GM12878 (cell line): ENCODE results near the gene PPM1D. TPM values are rescaled to one million over a fixed set of nuclear protein-coding genes. Genes with fewer than 3 reads are reported as not detected.

Experiments
- ATF7 ChIP-seq: fragments of 450-650 bp; IDR thresholded peaks from 2 replicates; pipeline ENCODE4 v1.6.1; 2016; ENCODE audit warnings: low read depth, mild to moderate bottlenecking
- BHLHE40 ChIP-seq, 2 experiments: fragments of 450-650 bp in 1 of 2; IDR thresholded peaks; 2 replicates each; pipeline ENCODE4 v1.6.1; 2011 to 2017; ENCODE audit warnings: low read depth in 2 of 2, borderline replicate concordance in 1 of 2, improper control_type of control experiment in 1 of 2, low read length in 1 of 2, mild to moderate bottlenecking in 1 of 2
- CBX3 ChIP-seq: fragments of 200-600 bp; sonication (generic); IDR thresholded peaks from 2 replicates; pipeline ENCODE4 v1.6.1; 2016; ENCODE audit warnings: low read depth, borderline replicate concordance
- EP300 ChIP-seq, 2 experiments: fragments of 150-350 bp in 1 of 2; IDR thresholded peaks; 2 replicates each; pipeline ENCODE4 v1.6.1; 2011 to 2012; ENCODE audit warnings: low read depth in 2 of 2, low read length in 2 of 2, borderline replicate concordance in 1 of 2, improper control_type of control experiment in 1 of 2, inconsistent platforms in 1 of 2; ENCODE audit not compliant: control insufficient read depth in 1 of 2
- JUNB ChIP-seq: IDR thresholded peaks from 2 replicates; pipeline ENCODE4 v1.6.1; 2016; ENCODE audit warnings: antibody characterized with exemption, mild to moderate bottlenecking
- MLLT1 ChIP-seq: fragments of 450-650 bp; IDR thresholded peaks from 2 replicates; pipeline ENCODE4 v1.6.1; 2016; ENCODE audit warnings: mild to moderate bottlenecking
- MXI1 ChIP-seq: fragments of 150-350 bp; IDR thresholded peaks from 2 replicates; pipeline ENCODE4 v1.6.1; 2011; ENCODE audit warnings: low read depth, mild to moderate bottlenecking, inconsistent platforms, low read length, improper control_type of control experiment
- RUNX3 ChIP-seq: IDR thresholded peaks from 2 replicates; pipeline ENCODE4 v1.6.1; 2012; ENCODE audit warnings: low read length, inconsistent platforms
- SPI1 ChIP-seq: IDR thresholded peaks from 2 replicates; pipeline ENCODE4 v1.6.1; 2011; ENCODE audit warnings: low read depth, mild to moderate bottlenecking, low read length, moderate library complexity, borderline replicate concordance; ENCODE audit not compliant: insufficient read depth
- ZBTB11 ChIP-seq: fragments of 450-650 bp; formaldehyde crosslinking; IDR thresholded peaks from 2 replicates; pipeline ENCODE4 v1.5.0; 2022; ENCODE audit warnings: mild to moderate bottlenecking, missing genetic modification characterization
- ZBTB4 ChIP-seq: fragments of 450-650 bp; formaldehyde crosslinking; IDR thresholded peaks from 2 replicates; pipeline ENCODE4 v1.4.0; 2022; ENCODE audit warnings: mild to moderate bottlenecking, moderate library complexity
- ZNF24 ChIP-seq: fragments of 450-650 bp; IDR thresholded peaks from 2 replicates; pipeline ENCODE4 v1.6.1; 2017; ENCODE audit warnings: antibody characterized with exemption, mild to moderate bottlenecking
- ZNF384 ChIP-seq: IDR thresholded peaks from 2 replicates; pipeline ENCODE4 v1.6.1; 2012; ENCODE audit warnings: low read depth, mild to moderate bottlenecking, low read length, improper control_type of control experiment, borderline replicate concordance
- polyA plus RNA-seq, 11 experiments: library from polyadenylated mRNA; depleted of rRNA in 4 of 11; unstranded in 6 of 11; stranded (reverse) in 5 of 11; fragments of >200 nt; fragmentation: Nextera tagmentation in 4 of 11; fragmentation: Illumina TruSeq in 1 of 11; extraction: Ambion mirVana in 4 of 11; extraction: Trizol in 1 of 11; gene quantifications; 1 replicate in 1 of 11; 2 replicates in 10 of 11; pipeline versions ENCODE4 v1.2.1 to v1.2.3, GENCODE V29; 2011 to 2016; ENCODE audit warnings: inconsistent platforms in 2 of 11, missing spikeins in 2 of 11, low read depth in 1 of 11
- total RNA-seq, 4 experiments: library from RNA; depleted of rRNA in 3 of 4; stranded (reverse); fragments of >200 nt in 3 of 4; fragmentation: Illumina TruSeq in 1 of 4; extraction: Trizol in 1 of 4; gene quantifications; 2 replicates each; pipeline versions ENCODE4 v1.2.1 to v1.2.3, GENCODE V29; 2013 to 2021

PPM1D gene
- total and polyA plus RNA-seq, 10 of the 15 experiments (the other 5 are each of a cell fraction or from before 2014, with no cell fraction given): 1.9 to 20.8 (median 10.7) TPM

GRCh38 chr17:60652454-60653247 lies 52.7 kb downstream of the PPM1D start (continued):
- TF ChIP-seq ZBTB11 (no peak), ZNF384 (peak; percentile 80), EP300 (IDR thresholded peaks at IDR 0.05; ENCODE audit: borderline replicate concordance in 1 of 2, control insufficient read depth in 1 of 2, low read depth in 2 of 2, low read length in 2 of 2) (0 out of 4 replicates have a peak, but pooled peaks of 1 of the 2 experiments have one; percentile 9), RUNX3 (peak; percentile 84), MLLT1 (peak; percentile 33; the same call in 1 of the 2 replicates), SPI1 (peak; percentile 40; the same call in 1 of the 2 replicates), CBX3 (no peak), MXI1 (no peak), JUNB (no peak), ZBTB4 (CRISPR knock-in tag) (no peak), BHLHE40 (IDR thresholded peaks at IDR 0.05; ENCODE audit: borderline replicate concordance in 1 of 2, low read depth in 2 of 2, low read length in 1 of 2) (peak; percentile 12 to 18; a peak in 1 of 4 replicates), ATF7 (peak; percentile 76), ZNF24 (peak; percentile 37; the same call in 1 of the 2 replicates)
